Measurements from ENCODE around the gene HRH1. TPM values are rescaled to one million over a fixed set of nuclear protein-coding genes. Genes with fewer than 3 reads are reported as not detected.
"Not testable (repeated sequence)": the region's sequence is repeated elsewhere in the genome, so short reads cannot be mapped to it uniquely, and the experiment has no call there.

Gene HRH1
- total RNA-seq = 0.31 to 0.45 TPM (median 0.42 TPM) in 3 replicates

GRCh38 chr3:11154036-11154952 lies at the start of gene HRH1:
Gene HRH1 (plus strand): TSS chr3:11154493. CDS start chr3:11259038, 104,545 bp downstream.
- H3K4me3 Mint-ChIP-seq = peak within 1 kb of the TSS; percentile 65
- no peak within 1 kb of the TSS for H3K27ac Mint-ChIP-seq
- H3K9me3 Mint-ChIP-seq = no peaks in the 10 kb centered on the region
- peak in 1 of 2 experiments; percentile 48 for DNase-seq (ENCODE audit: low spot score in 2 of 2, unreplicated experiment in 2 of 2)
- peaks cover 12% of the 10 kb centered on the region for H3K4me1 Mint-ChIP-seq
- TF ChIP-seq CTCF (IDR thresholded peaks at IDR 0.05; ENCODE audit: unreplicated experiment) = no peak
- H3K27me3 Mint-ChIP-seq (ENCODE audit: low read depth) = peaks cover 94% of the 10 kb centered on the region
- H3K36me3 Mint-ChIP-seq = no peaks in the 10 kb centered on the region

GRCh38 chr3:11113316-11113715 lies 41.0 kb upstream of the HRH1 start:
- not testable (repeated sequence) for H3K4me3 Mint-ChIP-seq; H3K27ac Mint-ChIP-seq; H3K4me1 Mint-ChIP-seq; H3K36me3 Mint-ChIP-seq; H3K9me3 Mint-ChIP-seq; DNase-seq (ENCODE audit: low spot score in 2 of 2, unreplicated experiment in 2 of 2)
- peaks cover 45% of the 10 kb centered on the region for H3K27me3 Mint-ChIP-seq (ENCODE audit: low read depth)

GRCh38 chr3:11115548-11115947 lies 38.7 kb upstream of the HRH1 start:
- no peak for DNase-seq (ENCODE audit: low spot score in 2 of 2, unreplicated experiment in 2 of 2)
- Mint-ChIP-seq H3K27ac (no peak overlapping the region), H3K36me3 (no peaks in the 10 kb centered on the region), H3K9me3 (peaks cover 9% of the 10 kb centered on the region), H3K27me3 (ENCODE audit: low read depth) (peaks cover 41% of the 10 kb centered on the region), H3K4me1 (no peaks in the 10 kb centered on the region), H3K4me3 (no peak overlapping the region)
- TF ChIP-seq CTCF (IDR thresholded peaks at IDR 0.05; ENCODE audit: unreplicated experiment) = no peak

GRCh38 chr3:11116336-11117059 lies 37.8 kb upstream of the HRH1 start:
- peaks cover 9% of the 10 kb centered on the region for H3K9me3 Mint-ChIP-seq
- DNase-seq (ENCODE audit: low spot score in 2 of 2, unreplicated experiment in 2 of 2) = no peak
- no peak for TF ChIP-seq CTCF (IDR thresholded peaks at IDR 0.05; ENCODE audit: unreplicated experiment)
- H3K4me3 Mint-ChIP-seq = no peak overlapping the region
- no peaks in the 10 kb centered on the region for H3K4me1 Mint-ChIP-seq
- H3K27me3 Mint-ChIP-seq (ENCODE audit: low read depth) = peaks cover 36% of the 10 kb centered on the region
- no peak overlapping the region for H3K27ac Mint-ChIP-seq
- H3K36me3 Mint-ChIP-seq = no peaks in the 10 kb centered on the region

- Mint-ChIP-seq H3K36me3 (no peaks in the 10 kb centered on the region), H3K27me3 (ENCODE audit: low read depth) (peaks cover 28% of the 10 kb centered on the region), H3K27ac (no peak overlapping the region), H3K9me3 (peaks cover 12% of the 10 kb centered on the region), H3K4me3 (no peak overlapping the region), H3K4me1 (no peaks in the 10 kb centered on the region)
- no peak for DNase-seq (ENCODE audit: low spot score in 2 of 2, unreplicated experiment in 2 of 2)
- no peak for TF ChIP-seq CTCF (IDR thresholded peaks at IDR 0.05; ENCODE audit: unreplicated experiment)
These were observed 36.7 kb upstream of the HRH1 start for GRCh38 chr3:11117591-11117990.

- Mint-ChIP-seq H3K4me1 (no peaks in the 10 kb centered on the region), H3K9me3 (peaks cover 18% of the 10 kb centered on the region), H3K36me3 (no peaks in the 10 kb centered on the region), H3K27me3 (ENCODE audit: low read depth) (peaks cover 32% of the 10 kb centered on the region), H3K4me3 (no peak overlapping the region), H3K27ac (no peak overlapping the region)
- TF ChIP-seq CTCF (IDR thresholded peaks at IDR 0.05; ENCODE audit: unreplicated experiment) = no peak
- DNase-seq (ENCODE audit: low spot score in 2 of 2, unreplicated experiment in 2 of 2) = no peak
These were observed 36.1 kb upstream of the HRH1 start for GRCh38 chr3:11118181-11118682.

Data from mesothelial cell of epicardium (in vitro differentiated cells).